Measurements from ENCODE around the gene ZNF319. TPM values are rescaled to one million over a fixed set of nuclear protein-coding genes. Genes with fewer than 3 reads are reported as not detected.

ZNF319 gene
- total and polyA plus RNA-seq, 2 of the 13 experiments (the other 11 are each of a cell fraction or from before 2014, with no cell fraction given): 2.4 to 3.6 TPM

GRCh38 chr16:58025351-58026138 is 25.1 kb upstream of the ZNF319 start, which contains the start of gene MMP15 (continued):
- TF ChIP-seq SPEN (CRISPR knock-in tag; IDR thresholded peaks at IDR 0.05; ENCODE audit: low read depth) (peak; percentile 85; the same call in 1 of the 2 replicates), ETV5 (CRISPR knock-in tag; IDR thresholded peaks at IDR 0.05; ENCODE audit: borderline replicate concordance) (peak; percentile 63; the same call in 1 of the 2 replicates), ZBTB33 (CRISPR knock-in tag; IDR thresholded peaks at IDR 0.05) (0 out of 2 replicates have a peak, but pooled peaks have one; percentile 9), ZNF543 (CRISPR knock-in tag; IDR thresholded peaks at IDR 0.05) (peak; percentile 30; the same call in 1 of the 2 replicates), KLF11 (CRISPR knock-in tag; IDR thresholded peaks at IDR 0.05) (no peak), NR2F2 (IDR thresholded peaks at IDR 0.05; ENCODE audit: borderline replicate concordance, low read depth) (peak; percentile 36; the same call in 1 of the 2 replicates), NCOA5 (CRISPR knock-in tag; IDR thresholded peaks at IDR 0.05) (no peak), NFIC (IDR thresholded peaks at IDR 0.05; ENCODE audit: low read length) (no peak), IRF1 (CRISPR knock-in tag; IDR thresholded peaks at IDR 0.05; ENCODE audit: low read depth) (no peak), ZNF841 (CRISPR knock-in tag; IDR thresholded peaks at IDR 0.05; ENCODE audit: borderline replicate concordance) (peak; percentile 16; the same call in 1 of the 2 replicates), ZNF264 (CRISPR knock-in tag; IDR thresholded peaks at IDR 0.05) (peak; percentile 57; the same call in 1 of the 2 replicates), HMG20A (CRISPR knock-in tag; IDR thresholded peaks at IDR 0.05; ENCODE audit: borderline replicate concordance) (peak; percentile 44; the same call in 1 of the 2 replicates), RERE (CRISPR knock-in tag; IDR thresholded peaks at IDR 0.05; ENCODE audit: low read depth) (peak; percentile 55), ERF (CRISPR knock-in tag; IDR thresholded peaks at IDR 0.05) (peak; percentile 36; the same call in 1 of the 2 replicates), EHMT2 (IDR thresholded peaks at IDR 0.05; ENCODE audit: borderline replicate concordance, low read depth, low read length) (no peak)
